Small intestine (tissue), 7 donors: ENCODE measurements around the gene CETN3. TPM values are rescaled to one million over a fixed set of nuclear protein-coding genes. Genes with fewer than 3 reads are reported as not detected.
A peak's percentile ranks its signal among the peaks of the same experiment; 100 is the strongest.

Experiments used
- DNase-seq, 2 donors: peaks; one replicate each; pipeline versions ENCODE4 v3.0.0 to v3.0.0-alpha.2; 2013
- FAIRE-seq: peaks from 2 replicates; lab custom pipeline; 2012; peaks lifted over from hg19 to GRCh38; lab: Jason Lieb, UNC
- H3K27ac ChIP-seq, 3 donors: one replicate each; pipeline ENCODE4 v1.5.1; 2013; ENCODE audit warnings: low read length in 2 of 3, mild to moderate bottlenecking in 2 of 3, control low read depth in 1 of 3, inconsistent platforms in 1 of 3, low read depth in 1 of 3, moderate library complexity in 1 of 3
- H3K27me3 ChIP-seq, 3 donors: one replicate each; pipeline ENCODE4 v1.6.1; 2013; ENCODE audit warnings: low read length in 3 of 3, inconsistent platforms in 1 of 3; ENCODE audit not compliant: control insufficient read depth in 3 of 3, insufficient read depth in 3 of 3
- H3K36me3 ChIP-seq, 3 donors: one replicate each; pipeline ENCODE4 v1.6.1; 2013; ENCODE audit warnings: low read length in 3 of 3, inconsistent platforms in 1 of 3, low read depth in 1 of 3, mild to moderate bottlenecking in 1 of 3, moderate library complexity in 1 of 3; ENCODE audit not compliant: control insufficient read depth in 3 of 3, insufficient read depth in 2 of 3
- H3K4me1 ChIP-seq, 3 donors: one replicate each; pipeline ENCODE4 v1.6.1; 2013; ENCODE audit warnings: low read length in 2 of 3, inconsistent platforms in 1 of 3, low read depth in 1 of 3, mild to moderate bottlenecking in 1 of 3, moderate library complexity in 1 of 3; ENCODE audit not compliant: control insufficient read depth in 3 of 3, insufficient read depth in 2 of 3
- H3K4me3 ChIP-seq, 3 donors: one replicate each; pipeline ENCODE4 v1.5.1; 2013; ENCODE audit warnings: low read length in 3 of 3, control low read depth in 1 of 3, inconsistent platforms in 1 of 3, low read depth in 1 of 3, mild to moderate bottlenecking in 1 of 3, moderate library complexity in 1 of 3
- H3K9me3 ChIP-seq, 2 donors: one replicate each; pipeline ENCODE4 v1.6.1; 2013; ENCODE audit warnings: low read depth in 1 of 2, low read length in 1 of 2; ENCODE audit not compliant: control insufficient read depth in 2 of 2, insufficient read depth in 1 of 2
- WGBS, 3 donors: extraction: QIAGEN DNeasy Blood & Tissue Kit; methylation state at CpG; one replicate each; pipeline ENCODE4 v1.1.7; 2013; 5-methylcytosine and 5-hydroxymethylcytosine counted together
- polyA plus RNA-seq, 4 donors: library from polyadenylated mRNA; stranded (reverse) in 3 of 4; unstranded in 1 of 4; fragments of 200-250 nt in 3 of 4; fragments of 120-200 nt in 1 of 4; gene quantifications; one replicate each; pipeline versions ENCODE4 v1.2.1 to v1.2.3, GENCODE V29; 2013
- donor health status: healthy with polysubstance abuse.
- donor health status: control.
- donor health status: control.
- donor health status: Bipolar disorder and iron deficiency.
- donor health status: healthy.

CETN3 gene
- polyA plus RNA-seq, 4 donors, result 10.8 to 32.6 (median 14.8) TPM

- H3K36me3 ChIP-seq, result no peaks in the 10 kb centered on the region
- H3K9me3 ChIP-seq, result no peaks in the 10 kb centered on the region
- FAIRE-seq, result no peak
- peak; percentile 23 to 25 for DNase-seq
- WGBS, 3 donors, result 21 to 37% (median 30%) methylated on average over 4 of the region's 4 CpGs
- no peak overlapping the region for H3K4me3 ChIP-seq
- H3K4me1 ChIP-seq, result no peaks in the 10 kb centered on the region
- H3K27ac ChIP-seq, result no peak overlapping the region
- peaks cover 0 to 3% (median 0%) of the 10 kb centered on the region in 3 donors for H3K27me3 ChIP-seq
These were observed 11.6 kb upstream of the CETN3 start for GRCh38 chr5:90421136-90421535.

GRCh38 chr5:90418214-90418613 is 8.7 kb upstream of the CETN3 start:
- Histone ChIP-seq H3K9me3 (no peaks in the 10 kb centered on the region), H3K27me3 (peaks cover 0 to 3% (median 0%) of the 10 kb centered on the region in 3 donors), H3K36me3 (no peaks in the 10 kb centered on the region), H3K4me3 (no peak overlapping the region), H3K27ac (no peak overlapping the region), H3K4me1 (no peaks in the 10 kb centered on the region)
- FAIRE-seq (no peak), DNase-seq (no peak)
- WGBS, 3 donors, result 63 to 82% (median 80%) methylated on average over 1 of the region's 1 CpG

GRCh38 chr5:90410178-90410762 is 714 bp upstream of the CETN3 start:
- no peak for DNase-seq
- peak overlapping the region; percentile 55 to 91 (median 85) for H3K4me3 ChIP-seq
- WGBS, 3 donors, result 0 to 1% (median 1%) methylated on average over 10 of the region's 10 CpGs
- no peaks in the 10 kb centered on the region for H3K36me3 ChIP-seq
- H3K27ac ChIP-seq, result peak overlapping the region; percentile 76 to 99 (median 97)
- FAIRE-seq, result no peak
- H3K4me1 ChIP-seq, result no peaks in the 10 kb centered on the region
- H3K9me3 ChIP-seq, result no peaks in the 10 kb centered on the region
- no peaks in the 10 kb centered on the region for H3K27me3 ChIP-seq

GRCh38 chr5:90408571-90409317 is 812 bp downstream of the CETN3 start:
- DNase-seq (peak in 1 of 2 donors; percentile 19), FAIRE-seq (no peak)
- peak overlapping the region in 2 of 3 donors; percentile 93 to 98 for H3K27ac ChIP-seq
- H3K27me3 ChIP-seq, result no peaks in the 10 kb centered on the region
- no peaks in the 10 kb centered on the region for H3K4me1 ChIP-seq
- peak overlapping the region; percentile 58 to 91 (median 79) for H3K4me3 ChIP-seq
- WGBS, 3 donors, result 12 to 17% (median 15%) methylated on average over 14 of the region's 14 CpGs
- H3K36me3 ChIP-seq, result no peaks in the 10 kb centered on the region
- no peaks in the 10 kb centered on the region for H3K9me3 ChIP-seq

GRCh38 chr5:90406466-90406865 is 3.1 kb downstream of the CETN3 start:
- peaks cover 0 to 3% (median 0%) of the 10 kb centered on the region in 3 donors for H3K36me3 ChIP-seq
- H3K9me3 ChIP-seq, result no peaks in the 10 kb centered on the region
- no peaks in the 10 kb centered on the region for H3K4me1 ChIP-seq
- DNase-seq (no peak), FAIRE-seq (no peak)
- no peaks in the 10 kb centered on the region for H3K27me3 ChIP-seq
- H3K4me3 ChIP-seq, result no peak overlapping the region
- H3K27ac ChIP-seq, result no peak overlapping the region

- Histone ChIP-seq H3K27ac (no peak overlapping the region), H3K9me3 (no peaks in the 10 kb centered on the region), H3K27me3 (no peaks in the 10 kb centered on the region), H3K4me1 (no peaks in the 10 kb centered on the region), H3K4me3 (no peak overlapping the region), H3K36me3 (peaks cover 0 to 6% (median 0%) of the 10 kb centered on the region in 3 donors)
- WGBS, 3 donors, result 76 to 82% (median 79%) methylated on average over 1 of the region's 1 CpG
- DNase-seq (no peak), FAIRE-seq (no peak)
These were observed 6.9 kb downstream of the CETN3 start for GRCh38 chr5:90402521-90403255.

GRCh38 chr5:90399251-90399650 is 10.3 kb downstream of the CETN3 start:
- DNase-seq (no peak), FAIRE-seq (no peak)
- H3K27me3 ChIP-seq, result no peaks in the 10 kb centered on the region
- H3K27ac ChIP-seq, result no peak overlapping the region
- no peak overlapping the region for H3K4me3 ChIP-seq
- no peaks in the 10 kb centered on the region for H3K9me3 ChIP-seq
- WGBS, 3 donors, result 96 to 97% (median 97%) methylated on average over 4 of the region's 4 CpGs
- H3K36me3 ChIP-seq, result peaks cover 0 to 6% (median 2%) of the 10 kb centered on the region in 3 donors
- no peaks in the 10 kb centered on the region for H3K4me1 ChIP-seq

GRCh38 chr5:90398726-90399125 is 10.8 kb downstream of the CETN3 start:
- Histone ChIP-seq H3K4me1 (no peaks in the 10 kb centered on the region), H3K27ac (no peak overlapping the region), H3K4me3 (no peak overlapping the region), H3K36me3 (peaks cover 0 to 6% (median 2%) of the 10 kb centered on the region in 3 donors), H3K27me3 (no peaks in the 10 kb centered on the region), H3K9me3 (no peaks in the 10 kb centered on the region)
- no peak for FAIRE-seq
- no peak for DNase-seq
- 89 to 97% (median 92%) methylated on average over 2 of the region's 2 CpGs for WGBS, 3 donors
